ENCODE measurements around the gene BBLN.

DNA sequence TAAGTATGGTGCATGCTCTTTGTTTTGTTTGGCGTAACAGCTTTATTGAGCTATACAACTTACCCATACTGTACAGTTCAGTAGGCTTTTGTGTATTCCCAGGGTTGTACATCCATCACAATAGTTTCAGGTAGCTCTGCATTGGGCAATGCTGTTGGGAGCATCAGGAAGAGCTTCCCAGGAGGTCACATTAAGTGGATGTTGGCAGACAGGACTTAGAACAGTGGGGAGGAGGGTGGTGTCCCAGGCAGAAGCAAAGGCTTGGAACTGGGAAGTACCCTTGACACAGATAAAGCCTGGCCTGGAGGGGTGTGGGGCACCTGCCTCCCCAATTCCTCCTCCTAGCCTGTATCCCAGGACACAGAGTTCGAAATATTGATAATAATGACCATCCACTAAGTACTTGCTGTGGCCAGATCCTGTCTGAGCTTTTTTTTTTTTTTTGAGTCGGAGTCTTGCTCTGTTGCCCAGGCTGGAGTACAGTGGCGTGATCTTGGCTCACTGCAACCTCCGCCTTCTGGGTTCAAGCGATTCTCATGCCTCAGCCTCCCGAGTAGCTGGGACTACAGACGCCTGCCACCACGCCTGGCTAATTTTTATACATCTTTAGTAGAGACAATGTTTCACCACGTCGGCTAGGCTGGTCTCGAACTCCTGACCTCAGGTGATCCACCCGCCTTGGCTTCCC lies 1.3 kb downstream of the BBLN start:
- TF ChIP-seq, protein P1, sequence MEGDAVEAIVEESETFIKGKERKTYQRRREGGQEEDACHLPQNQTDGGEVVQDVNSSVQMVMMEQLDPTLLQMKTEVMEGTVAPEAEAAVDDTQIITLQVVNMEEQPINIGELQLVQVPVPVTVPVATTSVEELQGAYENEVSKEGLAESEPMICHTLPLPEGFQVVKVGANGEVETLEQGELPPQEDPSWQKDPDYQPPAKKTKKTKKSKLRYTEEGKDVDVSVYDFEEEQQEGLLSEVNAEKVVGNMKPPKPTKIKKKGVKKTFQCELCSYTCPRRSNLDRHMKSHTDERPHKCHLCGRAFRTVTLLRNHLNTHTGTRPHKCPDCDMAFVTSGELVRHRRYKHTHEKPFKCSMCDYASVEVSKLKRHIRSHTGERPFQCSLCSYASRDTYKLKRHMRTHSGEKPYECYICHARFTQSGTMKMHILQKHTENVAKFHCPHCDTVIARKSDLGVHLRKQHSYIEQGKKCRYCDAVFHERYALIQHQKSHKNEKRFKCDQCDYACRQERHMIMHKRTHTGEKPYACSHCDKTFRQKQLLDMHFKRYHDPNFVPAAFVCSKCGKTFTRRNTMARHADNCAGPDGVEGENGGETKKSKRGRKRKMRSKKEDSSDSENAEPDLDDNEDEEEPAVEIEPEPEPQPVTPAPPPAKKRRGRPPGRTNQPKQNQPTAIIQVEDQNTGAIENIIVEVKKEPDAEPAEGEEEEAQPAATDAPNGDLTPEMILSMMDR (IDR thresholded peaks at IDR 0.05), result no peak
- no peak for TF ChIP-seq POLR2AphosphoS5 (IDR thresholded peaks at IDR 0.05)
- TF ChIP-seq POLR2A (IDR thresholded peaks at IDR 0.05), result no peak

Data from prostate gland (tissue), 2 donors.